Kidney glomerular epithelial cell (primary cell): Measurements from ENCODE around the gene BLM.
"Not testable (repeated sequence)": the region's sequence is repeated elsewhere in the genome, so short reads cannot be mapped to it uniquely, and the experiment has no call there.

Experiments used
- DNase-seq: peaks from one replicate; lab custom pipeline; 2025; lab: John Stamatoyannopoulos, UW

BLM gene

DNA sequence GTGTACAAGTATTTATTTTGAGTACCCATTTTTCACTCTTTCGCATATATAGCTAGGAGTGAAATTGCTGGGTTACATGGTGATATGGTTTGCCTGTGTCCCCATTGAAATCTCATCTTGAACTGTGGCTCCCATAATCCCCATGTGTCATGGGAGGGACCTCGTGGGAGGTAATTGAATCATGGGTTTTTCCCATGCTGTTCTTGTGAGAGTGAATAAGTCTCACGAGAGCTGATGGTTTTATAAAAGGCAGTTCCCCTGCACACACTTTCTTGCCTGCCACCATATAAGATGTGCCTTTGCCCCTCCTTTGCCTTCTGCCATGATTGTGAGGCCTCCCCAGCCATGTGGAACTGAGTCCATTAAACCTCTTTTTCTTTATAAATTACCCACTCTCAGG is 23.4 kb downstream of the BLM start:
- DNase-seq = not testable (repeated sequence)

DNA sequence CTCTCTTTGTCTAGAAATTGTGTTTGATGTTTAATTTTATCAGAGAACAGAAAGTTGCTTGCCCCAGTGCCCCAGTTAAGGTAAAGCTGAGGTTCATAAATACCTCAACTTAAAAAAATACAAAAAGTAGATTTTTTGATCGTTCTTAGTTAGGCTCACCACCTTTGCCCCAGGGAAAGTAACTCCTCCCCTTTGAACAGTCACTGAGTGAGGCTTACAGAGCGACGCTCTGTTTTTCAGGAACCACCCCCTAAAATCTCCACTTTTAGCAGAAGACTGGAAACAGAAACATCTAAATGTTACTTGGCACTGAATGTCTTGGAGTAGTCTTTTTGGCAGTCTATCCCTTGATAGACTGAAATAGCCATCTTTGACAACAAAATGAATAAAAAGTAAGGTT is 24.9 kb downstream of the BLM start:
- no peak for DNase-seq

DNA sequence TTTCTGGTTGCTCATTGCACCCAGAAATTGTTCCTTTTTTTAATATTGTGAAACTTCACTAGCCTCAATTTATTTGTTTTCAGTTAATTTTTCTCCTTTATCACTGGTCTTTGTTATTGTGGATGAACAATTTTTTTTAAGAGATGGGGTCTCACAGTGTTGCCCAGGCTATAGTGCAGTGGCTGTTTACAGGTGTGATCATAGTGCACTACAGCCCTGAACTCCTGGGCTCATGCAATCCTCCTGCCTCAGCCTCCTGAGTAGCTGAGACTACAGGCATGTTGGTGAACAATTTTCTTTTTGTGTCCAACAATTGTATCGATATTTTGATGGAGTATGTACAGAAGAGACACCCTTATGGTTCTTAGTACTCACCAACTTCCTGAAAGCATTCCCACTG is 26.3 kb downstream of the BLM start:
- DNase-seq = no peak

DNA sequence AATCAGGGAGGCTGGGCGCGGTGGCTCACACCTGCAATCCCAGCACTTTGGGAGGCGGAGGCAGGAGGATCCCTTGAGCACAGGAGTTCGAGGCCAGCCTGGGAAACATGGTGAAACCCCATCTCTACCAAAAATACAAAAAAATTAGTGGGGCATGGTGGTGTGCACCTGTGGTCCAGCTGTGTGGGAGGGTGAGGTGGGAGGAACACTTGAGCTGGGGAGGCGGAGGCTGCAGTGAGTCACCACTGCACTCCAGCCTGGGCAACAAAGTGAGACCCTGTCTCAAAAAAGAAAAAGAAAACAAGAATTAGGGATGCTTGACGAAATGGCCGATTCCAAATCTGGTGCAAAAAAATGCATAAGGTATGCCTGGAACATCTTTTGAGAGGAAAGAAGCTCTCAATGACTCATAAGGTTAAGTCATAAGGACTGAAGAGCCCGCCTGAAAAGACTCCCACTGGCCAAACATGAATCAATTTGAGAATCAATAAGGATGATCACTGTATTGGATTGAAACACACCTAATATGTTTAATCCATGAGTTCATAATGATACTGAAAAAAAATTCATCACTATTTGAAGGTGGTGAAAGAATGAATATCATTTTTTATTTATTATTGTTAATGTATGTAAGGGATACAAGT is 27.7 kb downstream of the BLM start:
- no peak for DNase-seq

DNA sequence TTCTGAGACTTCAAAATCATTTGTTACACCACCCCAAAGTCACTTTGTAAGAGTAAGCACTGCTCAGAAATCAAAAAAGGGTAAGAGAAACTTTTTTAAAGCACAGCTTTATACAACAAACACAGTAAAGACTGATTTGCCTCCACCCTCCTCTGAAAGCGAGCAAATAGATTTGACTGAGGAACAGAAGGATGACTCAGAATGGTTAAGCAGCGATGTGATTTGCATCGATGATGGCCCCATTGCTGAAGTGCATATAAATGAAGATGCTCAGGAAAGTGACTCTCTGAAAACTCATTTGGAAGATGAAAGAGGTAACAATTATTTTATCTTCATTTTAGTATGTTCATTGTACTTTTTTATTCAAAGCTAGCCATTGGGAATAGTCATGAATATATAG is 32.6 kb downstream of the BLM start:
- no peak for DNase-seq

DNA sequence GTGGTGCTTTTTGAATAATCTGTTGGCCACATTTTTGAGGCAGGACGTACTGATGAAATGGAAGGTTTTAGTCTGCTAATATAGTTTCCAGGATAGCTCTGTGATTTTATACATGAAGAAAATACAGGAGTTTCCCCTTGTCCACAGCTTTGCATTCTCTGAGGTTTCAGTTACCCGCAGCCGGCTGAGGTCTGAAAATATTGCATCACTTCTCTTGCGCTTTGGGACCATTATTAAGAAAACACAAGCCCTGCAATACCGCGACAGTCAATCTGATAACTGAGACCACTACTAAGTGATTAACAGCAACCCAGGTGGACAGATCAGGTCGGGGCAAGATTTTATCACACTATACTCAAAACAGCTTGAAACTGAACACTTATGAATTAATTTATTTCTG is 33.0 kb downstream of the BLM start:
- no peak for DNase-seq

DNA sequence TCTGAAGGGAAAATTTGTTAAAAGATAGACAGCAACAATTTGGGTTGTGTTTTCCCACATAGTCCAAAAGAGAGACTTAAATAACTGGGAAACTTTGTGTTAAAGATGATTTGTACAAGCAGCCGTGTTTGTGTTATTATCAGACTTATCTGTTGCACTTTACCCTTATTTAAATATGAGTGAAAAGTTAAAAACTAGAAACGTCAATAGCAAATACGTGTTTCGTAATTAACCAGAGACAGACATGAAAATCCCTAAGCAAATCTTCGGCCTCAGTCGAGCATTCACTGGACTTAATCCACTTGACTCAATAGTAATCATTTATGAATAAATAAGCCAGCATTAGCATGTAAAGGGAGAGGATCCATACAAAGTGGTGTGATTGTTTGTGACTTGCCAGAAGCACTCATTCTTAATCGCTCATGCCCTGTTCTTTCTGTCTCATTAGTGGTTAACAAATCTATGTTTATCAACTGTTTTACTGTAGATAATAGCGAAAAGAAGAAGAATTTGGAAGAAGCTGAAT is 34.2 kb downstream of the BLM start:
- no peak for DNase-seq

DNA sequence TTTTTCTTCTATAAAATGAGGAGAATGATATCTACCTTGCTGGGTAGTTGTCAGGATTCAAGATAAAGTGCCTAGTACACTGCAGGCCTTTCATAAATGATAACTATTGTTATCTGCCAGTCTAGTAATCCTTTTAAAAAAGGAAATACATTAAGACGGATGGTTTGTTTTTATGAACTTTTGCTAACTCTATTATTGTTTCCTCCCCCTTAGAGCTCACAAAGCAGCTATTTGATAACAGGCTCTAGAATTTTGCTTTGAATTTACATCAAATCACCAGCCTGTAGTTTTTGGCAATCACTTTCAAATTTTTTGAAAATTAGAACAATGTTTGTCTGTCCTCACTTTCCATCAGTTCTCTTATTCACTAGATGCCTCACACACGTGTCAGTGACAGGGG is 39.8 kb downstream of the BLM start:
- DNase-seq = no peak

DNA sequence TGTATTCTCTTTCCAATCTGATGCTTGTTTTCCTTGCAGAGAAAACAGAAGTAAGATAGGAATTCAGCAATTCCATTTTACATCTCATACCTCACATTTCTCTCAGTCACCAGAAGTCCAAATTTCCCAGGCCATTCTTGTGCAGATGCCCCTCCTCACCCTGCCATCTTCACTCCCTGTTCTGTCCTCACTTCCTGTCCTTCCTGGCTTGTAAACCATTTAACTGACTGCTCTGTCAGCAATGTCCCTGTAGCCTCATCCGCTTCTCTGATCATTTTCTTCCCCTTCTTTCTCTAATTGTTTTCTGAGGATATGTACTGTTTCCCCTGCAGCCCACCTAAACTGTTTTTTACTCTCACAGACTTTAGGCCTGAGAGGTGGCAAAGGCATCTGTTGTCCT is 40.3 kb downstream of the BLM start:
- no peak for DNase-seq

DNA sequence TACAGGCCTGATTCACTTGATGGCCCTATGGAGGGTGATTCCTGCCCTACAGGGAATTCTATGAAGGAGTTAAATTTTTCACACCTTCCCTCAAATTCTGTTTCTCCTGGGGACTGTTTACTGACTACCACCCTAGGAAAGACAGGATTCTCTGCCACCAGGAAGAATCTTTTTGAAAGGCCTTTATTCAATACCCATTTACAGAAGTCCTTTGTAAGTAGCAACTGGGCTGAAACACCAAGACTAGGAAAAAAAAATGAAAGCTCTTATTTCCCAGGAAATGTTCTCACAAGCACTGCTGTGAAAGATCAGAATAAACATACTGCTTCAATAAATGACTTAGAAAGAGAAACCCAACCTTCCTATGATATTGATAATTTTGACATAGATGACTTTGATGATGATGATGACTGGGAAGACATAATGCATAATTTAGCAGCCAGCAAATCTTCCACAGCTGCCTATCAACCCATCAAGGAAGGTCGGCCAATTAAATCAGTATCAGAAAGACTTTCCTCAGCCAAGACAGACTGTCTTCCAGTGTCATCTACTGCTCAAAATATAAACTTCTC is 43.6 kb downstream of the BLM start:
- no peak for DNase-seq

DNA sequence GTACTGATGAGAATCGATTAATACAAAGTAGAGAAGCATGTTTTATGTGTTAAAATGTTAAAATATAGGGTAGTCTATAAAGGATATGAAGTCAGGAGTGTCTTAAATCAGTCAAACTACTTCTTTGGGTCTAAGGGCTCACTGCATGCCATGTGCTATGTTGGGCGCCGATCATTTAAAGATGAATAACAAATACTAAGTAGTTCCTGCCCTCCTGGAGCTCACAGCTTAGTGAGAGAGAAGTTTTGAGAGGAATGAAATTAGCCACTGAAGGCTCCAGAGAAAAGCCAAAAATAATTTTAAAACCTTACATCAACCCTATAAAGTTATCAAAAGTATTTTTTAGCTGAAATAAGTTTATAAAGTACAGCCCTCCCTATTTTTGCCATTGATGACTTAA is 44.5 kb downstream of the BLM start:
- DNase-seq = no peak

DNA sequence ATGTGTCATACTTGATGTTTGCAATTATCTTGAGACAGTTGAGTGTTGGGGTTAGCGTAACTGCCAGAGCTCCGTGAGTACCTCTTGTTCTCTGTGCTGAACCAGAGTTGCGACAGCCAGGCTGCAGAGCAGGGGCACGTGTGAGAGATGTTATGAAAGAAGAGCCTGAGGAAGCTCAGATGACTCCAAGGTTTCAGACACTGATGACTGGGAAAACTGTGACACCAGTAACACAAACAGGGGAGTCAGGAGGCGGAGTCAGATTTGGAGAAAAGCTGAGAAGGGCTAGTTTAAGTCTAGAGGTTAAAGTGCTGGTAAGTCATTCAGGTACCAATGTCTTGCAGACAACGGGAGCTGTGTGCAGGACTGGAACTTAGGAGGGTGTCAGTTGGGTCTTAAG is 45.0 kb downstream of the BLM start:
- DNase-seq = no peak

DNA sequence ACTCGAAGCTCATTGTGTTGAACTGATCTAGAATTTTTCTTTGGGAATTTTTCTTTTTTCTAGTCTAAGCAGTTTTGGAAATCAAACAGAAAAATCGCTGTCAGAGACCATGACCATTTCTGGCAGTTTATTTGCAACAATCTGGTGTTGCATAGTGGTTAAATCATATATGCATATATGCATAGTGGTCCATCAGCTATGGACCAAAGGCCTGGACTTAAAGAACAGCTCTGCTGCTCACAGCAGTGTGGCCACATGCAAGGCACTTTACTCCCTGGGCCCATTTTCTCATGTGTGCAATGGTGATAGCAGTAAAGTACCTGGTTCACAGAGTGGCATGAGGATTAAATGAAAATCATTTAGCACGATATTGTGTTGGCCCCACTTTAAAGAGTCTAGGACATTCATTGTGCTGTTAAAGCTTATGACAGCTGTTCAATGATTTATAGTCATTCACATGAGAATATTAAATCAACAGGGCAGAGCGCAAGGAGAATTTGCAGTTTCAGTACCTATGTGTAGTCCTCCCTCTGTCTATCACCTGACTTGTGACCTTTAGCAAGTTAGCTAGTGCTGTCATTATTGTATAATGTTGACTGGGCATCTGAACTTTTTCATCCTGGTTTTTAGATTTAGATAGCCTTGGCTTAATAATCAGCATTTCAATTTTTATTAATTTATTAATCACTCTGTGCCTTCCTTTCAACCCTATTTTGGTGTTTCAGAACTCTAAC is 46.4 kb downstream of the BLM start:
- no peak for DNase-seq

DNA sequence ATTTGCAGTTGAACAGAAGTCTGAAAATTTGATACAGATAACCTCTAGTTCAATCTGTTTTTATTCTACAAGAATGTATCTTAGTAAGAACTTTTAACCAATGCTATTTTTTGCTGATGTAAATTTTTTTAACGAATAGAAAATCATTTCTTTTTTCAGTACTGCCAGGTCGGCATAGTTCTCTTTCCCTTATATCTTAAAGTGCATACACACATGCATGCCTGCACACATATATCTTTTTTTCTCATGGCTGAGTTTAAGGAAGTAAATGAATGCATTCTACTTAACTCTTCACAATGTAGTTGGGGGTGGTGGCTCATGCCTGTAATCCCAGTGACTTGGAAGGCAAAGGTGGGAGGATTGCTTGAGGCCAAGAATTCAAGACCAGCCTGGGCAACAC is 48.4 kb downstream of the BLM start:
- DNase-seq = no peak

DNA sequence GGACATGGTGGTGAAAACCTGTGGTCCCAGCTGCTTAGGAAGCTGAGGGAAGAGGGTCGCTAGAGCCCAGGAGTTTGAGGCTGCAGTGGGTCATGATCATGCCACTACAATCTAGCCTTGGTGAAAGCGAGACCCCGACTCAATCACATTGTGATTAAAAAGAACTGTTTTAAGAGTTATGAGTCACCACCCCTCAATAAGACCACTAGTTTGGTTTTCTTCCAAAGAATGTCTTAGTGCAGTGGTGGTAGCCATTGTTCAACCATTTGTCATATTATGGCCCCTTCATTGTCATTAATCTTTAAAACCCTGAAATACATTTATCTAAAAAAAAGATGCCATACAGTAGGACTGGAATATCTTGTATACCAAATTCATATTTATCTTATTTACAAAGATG is 48.8 kb downstream of the BLM start:
- DNase-seq = no peak

DNA sequence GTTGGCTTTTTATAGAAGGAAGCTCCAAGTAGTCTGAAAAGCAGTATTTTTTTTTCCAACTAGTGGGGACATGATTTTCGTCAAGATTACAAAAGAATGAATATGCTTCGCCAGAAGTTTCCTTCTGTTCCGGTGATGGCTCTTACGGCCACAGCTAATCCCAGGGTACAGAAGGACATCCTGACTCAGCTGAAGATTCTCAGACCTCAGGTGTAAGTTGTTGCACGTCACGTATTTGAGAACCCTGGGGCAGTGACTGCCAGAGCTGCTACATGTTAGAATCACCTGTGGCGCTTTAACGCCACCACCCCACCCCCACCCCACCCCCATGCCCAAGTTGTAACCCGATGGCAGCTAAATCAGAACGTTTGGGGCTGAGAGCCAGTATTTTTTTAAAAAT is 52.2 kb downstream of the BLM start:
- DNase-seq = no peak

DNA sequence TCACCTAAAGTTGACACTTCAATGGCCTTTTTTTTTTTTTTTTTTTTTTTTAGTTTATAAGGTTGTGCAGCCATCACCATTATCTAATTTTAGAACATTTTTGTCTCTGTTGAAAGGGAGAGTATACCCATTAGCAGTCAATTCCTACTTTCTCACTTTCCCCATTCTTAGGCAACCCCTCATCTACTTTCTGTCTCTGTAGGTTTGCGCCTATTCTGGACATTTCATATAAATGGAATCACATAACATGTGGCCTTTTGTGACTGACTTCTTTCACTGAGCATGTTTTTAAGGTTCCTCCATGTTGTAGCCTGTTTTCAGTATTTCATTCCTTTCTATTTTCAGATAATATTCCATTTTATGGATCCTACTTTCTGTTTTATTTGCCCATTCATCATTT is 56.3 kb downstream of the BLM start:
- DNase-seq = no peak

DNA sequence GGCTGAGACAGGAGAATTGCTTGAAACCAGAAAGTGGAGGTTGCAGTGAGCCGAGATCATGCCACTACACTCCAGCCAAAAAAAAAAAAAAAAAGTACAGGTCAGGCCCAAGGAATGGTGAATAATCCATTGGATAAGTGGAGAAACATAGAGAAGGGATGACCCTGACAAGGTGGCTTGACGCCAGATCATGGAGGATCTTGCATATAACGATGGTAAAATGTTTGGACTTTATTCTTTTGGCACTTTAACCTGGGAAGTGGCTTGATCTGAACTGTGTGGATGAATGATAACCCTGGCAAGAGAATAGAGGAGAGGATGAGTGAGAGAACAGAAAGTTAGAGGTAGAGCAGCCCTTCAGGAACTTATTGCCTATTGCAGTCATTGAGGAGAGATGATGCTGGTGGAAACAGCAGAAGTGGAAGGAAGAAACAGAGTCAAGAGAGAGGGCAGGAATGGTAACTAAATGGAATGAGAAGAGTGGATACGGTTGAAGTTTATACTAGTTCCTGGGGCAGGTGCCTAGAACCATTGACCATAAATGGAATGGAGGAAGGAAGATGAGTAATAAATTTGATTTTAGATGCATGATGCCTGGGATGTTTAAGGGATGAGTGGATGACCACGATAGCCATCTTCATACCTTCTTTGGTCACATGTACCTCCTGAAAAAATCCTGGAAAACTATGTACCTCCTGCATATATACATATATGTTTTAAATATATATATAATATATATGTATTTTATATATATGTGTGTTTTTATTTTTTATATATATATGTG is 57.8 kb downstream of the BLM start:
- DNase-seq = peak; percentile 85

DNA sequence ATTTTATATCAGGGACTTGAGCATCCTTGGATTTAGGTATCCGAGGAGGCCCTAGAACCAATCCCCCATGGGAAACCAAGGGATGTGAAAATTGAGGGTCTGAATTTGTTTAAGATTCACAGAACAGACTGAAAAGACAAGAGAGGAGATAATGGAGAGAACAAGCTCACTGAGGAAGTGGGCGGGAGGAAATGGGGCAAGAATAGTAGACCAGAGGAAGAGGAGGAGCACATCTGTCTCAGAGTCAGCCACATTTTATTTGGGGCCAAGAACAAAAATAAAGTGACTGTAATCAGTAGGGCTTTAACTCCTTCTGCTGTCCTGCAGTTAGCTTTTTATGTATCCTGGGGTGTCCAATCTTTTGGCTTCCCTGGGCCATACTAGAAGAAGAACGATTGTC is 63.8 kb downstream of the BLM start:
- DNase-seq = no peak

DNA sequence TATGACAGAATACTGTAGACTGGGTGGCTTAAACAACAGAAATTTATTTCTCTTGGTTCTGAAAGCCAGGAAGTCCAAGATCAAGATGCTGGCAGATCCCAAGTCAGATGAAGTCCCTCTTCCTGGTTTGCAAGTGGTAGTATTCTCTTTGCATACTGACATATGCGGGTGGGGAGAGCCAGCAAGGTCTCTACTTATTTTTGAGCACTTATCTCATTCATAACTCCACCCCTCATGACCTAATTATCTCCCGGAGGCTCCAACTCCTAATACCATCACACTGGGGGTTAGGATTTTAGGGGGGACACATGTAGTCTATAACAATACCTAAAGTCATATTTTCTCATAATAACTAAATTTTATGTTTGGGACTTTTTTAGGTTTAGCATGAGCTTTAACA is 65.3 kb downstream of the BLM start:
- no peak for DNase-seq

DNA sequence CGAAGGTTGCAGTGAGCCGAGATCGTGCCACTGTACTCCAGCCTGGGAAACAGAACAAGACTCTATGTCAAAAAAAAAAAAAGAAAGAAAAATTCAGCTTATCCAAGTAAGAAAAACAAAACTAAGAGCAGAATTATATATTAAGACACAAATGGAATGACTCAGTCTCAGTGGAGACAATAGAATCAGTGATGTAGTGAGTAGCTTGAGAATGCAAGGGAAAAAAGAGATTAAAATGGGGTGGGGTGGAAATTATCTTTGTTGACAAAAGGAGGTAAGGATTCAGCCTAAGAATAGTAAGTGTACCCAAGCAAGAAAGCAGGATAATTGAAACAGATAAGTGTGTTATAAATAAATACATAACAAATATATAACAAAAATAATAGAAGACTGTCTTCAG is 70.7 kb downstream of the BLM start:
- peak; percentile 8 for DNase-seq

DNA sequence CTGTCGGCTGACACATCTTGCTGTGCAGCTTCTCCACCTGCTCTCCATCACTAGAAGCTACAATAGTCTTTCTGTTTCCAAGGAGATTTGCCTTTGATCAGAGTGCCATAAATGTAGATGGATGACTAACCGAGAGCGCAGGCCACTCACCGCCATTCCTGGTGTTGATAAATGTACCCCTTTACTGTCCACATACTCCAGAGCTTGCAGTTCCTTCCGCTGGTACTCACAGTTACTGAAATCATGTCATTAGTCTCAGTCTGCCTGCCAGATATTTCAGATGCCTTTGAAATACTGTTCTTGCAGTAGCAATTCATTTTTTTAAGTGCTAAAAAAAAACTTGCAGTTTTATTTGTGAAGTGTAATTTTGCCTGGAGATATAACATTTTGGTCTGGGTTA is 72.3 kb downstream of the BLM start:
- DNase-seq = no peak

DNA sequence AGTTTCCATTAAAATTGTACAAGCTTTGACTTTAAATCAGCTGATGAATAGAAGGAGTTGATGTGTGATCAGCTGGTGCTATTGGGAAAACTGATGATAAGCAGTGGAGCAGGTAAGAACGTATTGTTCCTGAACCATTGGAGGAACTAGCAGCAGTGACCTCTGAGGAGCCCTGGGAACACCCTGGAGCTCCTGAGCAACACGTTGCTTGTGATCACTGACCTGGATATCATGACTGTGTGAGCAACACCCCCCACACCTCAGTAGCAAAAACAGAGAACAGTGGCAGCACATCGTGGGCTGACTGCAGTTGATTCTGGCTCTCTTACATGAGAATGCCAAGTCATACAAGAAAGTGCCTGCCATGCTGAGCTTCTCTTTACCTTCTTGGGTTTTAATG is 72.9 kb downstream of the BLM start:
- DNase-seq = peak; percentile 64
